Endothelial cell of umbilical vein (primary cell): Measurements from ENCODE around the gene HECW1. TPM values are rescaled to one million over a fixed set of nuclear protein-coding genes. Genes with fewer than 3 reads are reported as not detected.

Experiments
- BruUV-seq: library from RNA; stranded (reverse); fragments of 400-500 nt; replicated peaks from 2 replicates; lab custom pipeline; 2021; lab: Mats Ljungman, UMichigan
- CTCF ChIA-PET: fragments of 300-600, 350-600 bp; sonication (Branson Sonifier 250); formaldehyde crosslinking; loops from one replicate; lab custom pipeline; 2021; ENCODE audit warnings: antibody characterized with exemption, inconsistent platforms; lab: Charles Lee
- POLR2A ChIA-PET: fragments of 300-600, 350-600 bp; sonication (Branson Sonifier 250); formaldehyde crosslinking; loops from one replicate; lab custom pipeline; 2021; ENCODE audit warnings: antibody characterized with exemption, inconsistent platforms; lab: Charles Lee
- DNase-seq: peaks from one replicate; pipeline ENCODE4 v3.0.0-alpha.2; 2011; ENCODE audit warnings: low read depth, low spot score
- FAIRE-seq: peaks from 2 replicates; lab custom pipeline; 2011; peaks lifted over from hg19 to GRCh38; lab: Jason Lieb, UNC
- H2AFZ ChIP-seq: 2 replicates; pipeline ENCODE4 v1.6.0; 2012; ENCODE audit warnings: low read depth, low read length, control low read depth, inconsistent platforms
- H3K27ac ChIP-seq: 2 replicates; pipeline ENCODE4 v1.5.1; 2011; ENCODE audit warnings: low read depth, mild to moderate bottlenecking, control low read depth, low read length, moderate library complexity; ENCODE audit not compliant: insufficient read depth
- H3K27me3 ChIP-seq, 2 experiments: 2 replicates each; pipeline versions ENCODE4 v1.6.0 to v1.6.1; 2011; ENCODE audit warnings: low read length in 2 of 2, mixed read lengths in 1 of 2; ENCODE audit not compliant: control insufficient read depth in 2 of 2, insufficient read depth in 2 of 2
- H3K36me3 ChIP-seq, 2 experiments: 2 replicates in 1 of 2; 3 replicates in 1 of 2; pipeline ENCODE4 v1.5.1; 2011; ENCODE audit warnings: low read length in 2 of 2, mild to moderate bottlenecking in 1 of 2, moderate library complexity in 1 of 2; ENCODE audit not compliant: control insufficient read depth in 2 of 2, insufficient read depth in 2 of 2; ENCODE audit errors: extremely low read depth in 1 of 2
- H3K4me1 ChIP-seq: 3 replicates; pipeline ENCODE4 v1.5.1; 2011; ENCODE audit warnings: mild to moderate bottlenecking, low read length; ENCODE audit not compliant: control insufficient read depth, insufficient read depth; ENCODE audit errors: extremely low read depth
- H3K4me2 ChIP-seq: 2 replicates; pipeline ENCODE4 v1.6.1; 2011; ENCODE audit warnings: low read length, control low read depth, mixed read lengths; ENCODE audit not compliant: insufficient read depth
- H3K4me3 ChIP-seq, 3 experiments: fragments of 200-600 bp in 1 of 3; sonication (generic), shearing (Covaris generic) in 1 of 3; replicated peaks in 1 of 3; 2 replicates each; pipeline ENCODE4 v1.5.1; 2011 to 2016; ENCODE audit warnings: control low read depth in 3 of 3, low read length in 3 of 3, mild to moderate bottlenecking in 2 of 3, inconsistent platforms in 1 of 3, low read depth in 1 of 3, moderate library complexity in 1 of 3; ENCODE audit not compliant: insufficient read depth in 1 of 3
- H3K79me2 ChIP-seq: 2 replicates; pipeline ENCODE4 v1.6.0; 2012; ENCODE audit warnings: low read length, inconsistent platforms; ENCODE audit not compliant: control insufficient read depth, insufficient read depth
- H3K9ac ChIP-seq: replicated peaks from 2 replicates; pipeline ENCODE3; 2011; ENCODE audit warnings: low read length, control low read depth; ENCODE audit not compliant: insufficient read depth; ENCODE audit errors: extremely low read depth
- H3K9me1 ChIP-seq: replicated peaks from 3 replicates; pipeline ENCODE4 v1.6.0; 2011; ENCODE audit warnings: mild to moderate bottlenecking, low read length; ENCODE audit not compliant: control insufficient read depth, insufficient read depth; ENCODE audit errors: extremely low read depth
- H3K9me3 ChIP-seq: replicated peaks from 2 replicates; pipeline ENCODE4 v1.5.1; 2012; ENCODE audit warnings: low read length, inconsistent platforms; ENCODE audit not compliant: control insufficient read depth, insufficient read depth
- H4K20me1 ChIP-seq: replicated peaks from 2 replicates; pipeline ENCODE3; 2011; ENCODE audit warnings: mild to moderate bottlenecking, low read length; ENCODE audit not compliant: control insufficient read depth, insufficient read depth; ENCODE audit errors: extremely low read depth
- EZH2 ChIP-seq: IDR thresholded peaks from 2 replicates; pipeline ENCODE4 v1.6.1; 2012; ENCODE audit warnings: borderline replicate concordance, low read depth, mild to moderate bottlenecking, moderate library complexity, low read length, inconsistent platforms; ENCODE audit not compliant: severe bottlenecking
- FOS ChIP-seq: IDR thresholded peaks from 2 replicates; pipeline ENCODE4 v1.6.1; 2011; ENCODE audit warnings: mild to moderate bottlenecking, low read length, moderate library complexity, borderline replicate concordance; ENCODE audit not compliant: insufficient read depth
- GATA2 ChIP-seq: IDR thresholded peaks from 2 replicates; pipeline ENCODE4 v1.7.0; 2011; ENCODE audit warnings: low read depth, mild to moderate bottlenecking, moderate library complexity, mixed read lengths, low read length; ENCODE audit not compliant: insufficient read length, insufficient read depth
- JUN ChIP-seq: IDR thresholded peaks from 2 replicates; pipeline ENCODE4 v1.6.1; 2011; ENCODE audit warnings: borderline replicate concordance, low read depth; ENCODE audit not compliant: insufficient read length, insufficient read depth
- MYC ChIP-seq: IDR thresholded peaks from one replicate; pipeline ENCODE4 v1.6.1; 2011; ENCODE audit warnings: mild to moderate bottlenecking, low read depth, low read length
- POLR2A ChIP-seq: IDR thresholded peaks from 2 replicates; pipeline ENCODE4 v1.6.1; 2012; ENCODE audit warnings: low read depth, mild to moderate bottlenecking, control low read depth, low read length
- POLR2AphosphoS5 ChIP-seq: IDR thresholded peaks from 2 replicates; pipeline ENCODE4 v1.6.1; 2012; ENCODE audit warnings: low read depth, mild to moderate bottlenecking, control low read depth, low read length, moderate library complexity; ENCODE audit not compliant: insufficient read depth
- dilution Hi-C: fragments of 300-500 bp; cut with MboI; formaldehyde crosslinking; loops from one replicate; pipeline ENCODE4 v1.15.0; 2019; ENCODE audit warnings: low sequenced_read_pairs; ENCODE audit not compliant: extremely low pct_ligation_motif_present
- intact Hi-C: fragments of 100-400 bp; cut with micrococcal nuclease; formaldehyde crosslinking; loops from one replicate; pipeline ENCODE4 v1.10.0; 2022
- polyA plus RNA-seq, 4 experiments: library from polyadenylated mRNA; depleted of rRNA in 3 of 4; stranded (reverse) in 3 of 4; unstranded in 1 of 4; fragments of >200 nt; gene quantifications; 2 replicates each; pipeline versions ENCODE4 v1.2.1 to v1.2.3, GENCODE V29; 2011 to 2012; ENCODE audit warnings: missing spikeins in 1 of 4
- total RNA-seq: library from RNA; stranded (reverse); gene quantifications from 2 replicates; pipeline ENCODE4 v1.2.3, GENCODE V29; 2021
- TF ChIP-seq, protein P1 (sequence below), 2 donors: IDR thresholded peaks; 1 replicate in 1 of 2; 2 replicates in 1 of 2; pipeline ENCODE4 v1.5.1; 2011; ENCODE audit warnings: low read length in 2 of 2, mild to moderate bottlenecking in 2 of 2, moderate library complexity in 2 of 2, control low read depth in 1 of 2, inconsistent platforms in 1 of 2, low read depth in 1 of 2; ENCODE audit not compliant: insufficient read depth in 1 of 2; ENCODE audit errors: extremely low read depth in 1 of 2
- TF ChIP-seq, protein P2 (sequence below): IDR thresholded peaks from 2 replicates; pipeline ENCODE4 v1.6.1; 2011; ENCODE audit not compliant: insufficient read depth, insufficient read length

The HECW1 gene
- total and polyA plus RNA-seq, 2 donors (not counting 3 experiments of a cell fraction or from before 2014, with no cell fraction given) = not detected

DNA sequence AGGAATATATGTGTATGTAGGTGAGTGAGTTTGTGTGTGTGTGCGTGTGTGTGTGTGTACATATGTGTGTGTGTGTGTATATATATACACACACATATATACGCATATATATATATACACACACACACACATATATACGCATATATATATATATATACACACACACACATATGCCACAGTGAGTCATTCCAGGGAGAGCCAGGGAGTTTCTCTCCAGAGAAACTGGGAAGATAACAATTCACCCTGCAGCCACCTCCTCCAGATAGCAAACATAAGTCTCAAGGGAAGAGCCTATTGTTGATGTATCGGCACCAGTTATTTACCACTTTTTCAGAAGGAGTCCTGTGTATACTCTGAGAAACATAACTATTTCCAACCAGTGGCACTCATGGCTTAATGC, 368.1 kb downstream of the HECW1 start:
- Histone ChIP-seq H3K36me3 (no peaks in the 10 kb centered on the region), H3K9me1 (no peaks in the 10 kb centered on the region), H3K4me3 (no peak overlapping the region), H3K4me1 (no peaks in the 10 kb centered on the region), H3K79me2 (no peaks in the 10 kb centered on the region), H3K9me3 (no peaks in the 10 kb centered on the region), H3K27me3 (no peaks in the 10 kb centered on the region), H2AFZ (no peak overlapping the region), H3K4me2 (no peak overlapping the region), H3K9ac (no peak overlapping the region), H4K20me1 (no peaks in the 10 kb centered on the region), H3K27ac (no peak overlapping the region)
- TF ChIP-seq, protein P1, sequence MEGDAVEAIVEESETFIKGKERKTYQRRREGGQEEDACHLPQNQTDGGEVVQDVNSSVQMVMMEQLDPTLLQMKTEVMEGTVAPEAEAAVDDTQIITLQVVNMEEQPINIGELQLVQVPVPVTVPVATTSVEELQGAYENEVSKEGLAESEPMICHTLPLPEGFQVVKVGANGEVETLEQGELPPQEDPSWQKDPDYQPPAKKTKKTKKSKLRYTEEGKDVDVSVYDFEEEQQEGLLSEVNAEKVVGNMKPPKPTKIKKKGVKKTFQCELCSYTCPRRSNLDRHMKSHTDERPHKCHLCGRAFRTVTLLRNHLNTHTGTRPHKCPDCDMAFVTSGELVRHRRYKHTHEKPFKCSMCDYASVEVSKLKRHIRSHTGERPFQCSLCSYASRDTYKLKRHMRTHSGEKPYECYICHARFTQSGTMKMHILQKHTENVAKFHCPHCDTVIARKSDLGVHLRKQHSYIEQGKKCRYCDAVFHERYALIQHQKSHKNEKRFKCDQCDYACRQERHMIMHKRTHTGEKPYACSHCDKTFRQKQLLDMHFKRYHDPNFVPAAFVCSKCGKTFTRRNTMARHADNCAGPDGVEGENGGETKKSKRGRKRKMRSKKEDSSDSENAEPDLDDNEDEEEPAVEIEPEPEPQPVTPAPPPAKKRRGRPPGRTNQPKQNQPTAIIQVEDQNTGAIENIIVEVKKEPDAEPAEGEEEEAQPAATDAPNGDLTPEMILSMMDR (IDR thresholded peaks at IDR 0.05; ENCODE audit: extremely low read depth in 1 of 2, insufficient read depth in 1 of 2, low read depth in 1 of 2, low read length in 2 of 2) = no peak
- TF ChIP-seq FOS = no peak
- no peak for TF ChIP-seq POLR2A
- no peak for TF ChIP-seq JUN
- no peak for TF ChIP-seq MYC
- TF ChIP-seq POLR2AphosphoS5 = no peak
- TF ChIP-seq, protein P2, sequence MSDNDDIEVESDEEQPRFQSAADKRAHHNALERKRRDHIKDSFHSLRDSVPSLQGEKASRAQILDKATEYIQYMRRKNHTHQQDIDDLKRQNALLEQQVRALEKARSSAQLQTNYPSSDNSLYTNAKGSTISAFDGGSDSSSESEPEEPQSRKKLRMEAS = no peak
- TF ChIP-seq EZH2 = no peak
- TF ChIP-seq GATA2 = no peak
- no TSS peak for BruUV-seq
- ChIA-PET POLR2A (no interaction called here), CTCF (no interaction called here)
- intact Hi-C loops (no loop called here), dilution Hi-C loops (no loop called here)
- DNase-seq (no peak), FAIRE-seq (no peak)
